ENCODE data around the gene FBP1.

FBP1 gene

DNA sequence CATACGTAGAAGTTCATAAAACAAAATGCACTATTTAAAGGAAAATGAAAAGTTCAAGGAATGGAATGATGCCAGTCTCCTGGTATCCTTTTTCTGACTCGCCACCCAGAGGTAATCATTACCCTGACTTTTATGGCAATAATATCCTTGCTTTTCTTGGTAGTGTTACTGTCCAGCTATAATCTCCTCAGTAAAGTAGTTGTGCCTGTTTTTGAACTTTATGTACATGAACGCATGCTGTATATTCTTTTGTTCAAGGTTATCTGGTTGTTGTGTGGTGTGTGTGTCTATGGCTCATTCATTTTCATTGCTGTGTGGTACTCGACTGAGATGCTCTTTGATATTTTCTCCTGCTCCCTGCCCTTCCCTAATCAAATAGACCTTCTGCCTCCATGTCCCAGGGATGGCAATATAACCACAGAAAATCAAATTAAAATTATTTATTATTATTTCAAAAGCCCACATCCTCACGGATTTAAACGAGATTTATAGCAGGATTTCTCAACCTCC, 29.2 kb upstream of the FBP1 start:
- TF ChIP-seq, protein P1, sequence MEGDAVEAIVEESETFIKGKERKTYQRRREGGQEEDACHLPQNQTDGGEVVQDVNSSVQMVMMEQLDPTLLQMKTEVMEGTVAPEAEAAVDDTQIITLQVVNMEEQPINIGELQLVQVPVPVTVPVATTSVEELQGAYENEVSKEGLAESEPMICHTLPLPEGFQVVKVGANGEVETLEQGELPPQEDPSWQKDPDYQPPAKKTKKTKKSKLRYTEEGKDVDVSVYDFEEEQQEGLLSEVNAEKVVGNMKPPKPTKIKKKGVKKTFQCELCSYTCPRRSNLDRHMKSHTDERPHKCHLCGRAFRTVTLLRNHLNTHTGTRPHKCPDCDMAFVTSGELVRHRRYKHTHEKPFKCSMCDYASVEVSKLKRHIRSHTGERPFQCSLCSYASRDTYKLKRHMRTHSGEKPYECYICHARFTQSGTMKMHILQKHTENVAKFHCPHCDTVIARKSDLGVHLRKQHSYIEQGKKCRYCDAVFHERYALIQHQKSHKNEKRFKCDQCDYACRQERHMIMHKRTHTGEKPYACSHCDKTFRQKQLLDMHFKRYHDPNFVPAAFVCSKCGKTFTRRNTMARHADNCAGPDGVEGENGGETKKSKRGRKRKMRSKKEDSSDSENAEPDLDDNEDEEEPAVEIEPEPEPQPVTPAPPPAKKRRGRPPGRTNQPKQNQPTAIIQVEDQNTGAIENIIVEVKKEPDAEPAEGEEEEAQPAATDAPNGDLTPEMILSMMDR (conservative IDR thresholded peaks at IDR 0.05; ENCODE audit: low read length), result no peak
- no peak for TF ChIP-seq EZH2phosphoT487 (IDR thresholded peaks at IDR 0.05; ENCODE audit: borderline replicate concordance)
- no peaks in the 10 kb centered on the region for H3K27me3 ChIP-seq (ENCODE audit: insufficient read depth, low read length, poor library complexity, severe bottlenecking)
- H3K4me2 ChIP-seq (ENCODE audit: low read depth, low read length, poor library complexity, severe bottlenecking), result peak overlapping the region; percentile 94
- no peaks in the 10 kb centered on the region for H3K9me3 ChIP-seq (ENCODE audit: insufficient read depth, low read depth, low read length)
- H3F3A ChIP-seq (ENCODE audit: low read depth), result no peaks in the 10 kb centered on the region
- no peak overlapping the region for H3K4me3 ChIP-seq (ENCODE audit: low read length, poor library complexity, severe bottlenecking)
- H3K4me1 ChIP-seq (ENCODE audit: insufficient read depth, low read length, poor library complexity, severe bottlenecking), result peaks cover 5% of the 10 kb centered on the region
- H3K79me2 ChIP-seq (ENCODE audit: insufficient read depth, low read length), result no peaks in the 10 kb centered on the region
- H4K20me1 ChIP-seq (ENCODE audit: insufficient read depth, low read length, poor library complexity, severe bottlenecking), result no peaks in the 10 kb centered on the region
- H3K36me3 ChIP-seq (ENCODE audit: insufficient read depth, low read length), result no peaks in the 10 kb centered on the region
- H2AFZ ChIP-seq (ENCODE audit: low read length), result no peak overlapping the region
- H3K9me2 ChIP-seq (replicated peaks; ENCODE audit: low read depth, low read length), result no peaks in the 10 kb centered on the region
- no peak overlapping the region for H3K9ac ChIP-seq (ENCODE audit: low read depth, low read length, poor library complexity, severe bottlenecking)

DNA sequence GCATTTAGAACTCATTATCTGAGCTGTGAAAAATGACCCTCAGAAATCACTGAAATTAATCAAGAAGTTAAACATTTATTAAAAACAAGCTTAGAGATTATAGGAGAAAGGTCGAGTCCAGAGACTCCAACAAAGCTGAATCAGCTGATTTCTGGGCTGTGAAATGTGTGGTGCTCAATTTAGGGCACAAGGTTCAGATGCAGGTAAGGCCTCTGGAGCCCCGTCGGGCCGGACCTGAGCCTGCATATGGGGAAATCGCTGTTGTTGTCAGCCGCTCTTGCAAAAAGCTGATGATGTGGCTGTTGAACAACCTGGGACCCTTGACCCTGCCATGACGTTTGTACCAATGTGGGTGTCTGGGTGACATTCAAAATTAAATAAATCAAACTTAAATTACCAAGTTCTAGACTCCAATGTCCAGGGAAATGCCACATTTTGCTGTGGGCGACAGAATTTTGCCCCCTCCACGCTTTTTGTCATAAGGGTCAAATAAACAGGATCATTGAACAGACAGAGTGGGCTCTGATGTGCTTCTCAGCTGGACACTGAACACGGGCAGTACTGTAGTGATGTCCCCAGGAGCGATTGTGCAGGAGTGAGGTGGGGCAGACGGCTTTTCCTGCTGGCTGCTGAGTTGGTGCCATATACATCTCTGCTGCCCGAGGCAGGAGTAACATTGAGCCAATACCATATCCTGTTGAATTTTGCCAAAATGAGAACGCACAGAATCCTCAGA, 27.2 kb upstream of the FBP1 start:
- TF ChIP-seq, protein P1 (conservative IDR thresholded peaks at IDR 0.05; ENCODE audit: low read length), result no peak
- no peak for TF ChIP-seq EZH2phosphoT487 (IDR thresholded peaks at IDR 0.05; ENCODE audit: borderline replicate concordance)
- Histone ChIP-seq H3K9me3 (ENCODE audit: insufficient read depth, low read depth, low read length) (no peaks in the 10 kb centered on the region), H3K4me3 (ENCODE audit: low read length, poor library complexity, severe bottlenecking) (no peak overlapping the region), H3K9me2 (replicated peaks; ENCODE audit: low read depth, low read length) (no peaks in the 10 kb centered on the region), H3K79me2 (ENCODE audit: insufficient read depth, low read length) (no peaks in the 10 kb centered on the region), H3K27me3 (ENCODE audit: insufficient read depth, low read length, poor library complexity, severe bottlenecking) (no peaks in the 10 kb centered on the region), H3F3A (ENCODE audit: low read depth) (no peaks in the 10 kb centered on the region), H3K9ac (ENCODE audit: low read depth, low read length, poor library complexity, severe bottlenecking) (no peak overlapping the region), H3K4me1 (ENCODE audit: insufficient read depth, low read length, poor library complexity, severe bottlenecking) (peaks cover 5% of the 10 kb centered on the region), H4K20me1 (ENCODE audit: insufficient read depth, low read length, poor library complexity, severe bottlenecking) (no peaks in the 10 kb centered on the region), H3K36me3 (ENCODE audit: insufficient read depth, low read length) (no peaks in the 10 kb centered on the region), H2AFZ (ENCODE audit: low read length) (no peak overlapping the region), H3K4me2 (ENCODE audit: low read depth, low read length, poor library complexity, severe bottlenecking) (no peak overlapping the region)

DNA sequence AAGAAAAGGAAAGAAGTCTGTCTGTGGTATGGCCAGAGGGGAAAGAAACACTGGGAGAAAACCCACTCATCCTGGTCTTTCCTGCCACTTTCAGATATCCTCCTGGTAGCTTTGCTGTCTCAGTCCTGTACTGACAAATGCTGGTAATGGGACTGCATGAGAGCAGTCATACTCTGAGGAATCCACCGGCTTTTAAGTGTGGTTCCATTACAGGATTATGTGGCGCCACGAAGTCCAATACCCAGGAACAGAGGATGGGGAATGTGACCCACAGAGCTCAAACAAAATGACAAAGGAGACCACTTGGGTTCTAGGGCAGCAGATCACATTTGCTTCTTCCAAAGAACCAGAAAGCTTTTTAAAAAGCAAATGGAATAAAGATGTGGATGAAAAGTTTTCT, 26.3 kb upstream of the FBP1 start:
- no peak overlapping the region for H3K4me3 ChIP-seq (ENCODE audit: low read length, poor library complexity, severe bottlenecking)
- no peaks in the 10 kb centered on the region for H3K9me3 ChIP-seq (ENCODE audit: insufficient read depth, low read depth, low read length)
- TF ChIP-seq, protein P1 (conservative IDR thresholded peaks at IDR 0.05; ENCODE audit: low read length), result no peak
- no peak for TF ChIP-seq EZH2phosphoT487 (IDR thresholded peaks at IDR 0.05; ENCODE audit: borderline replicate concordance)
- H3K4me1 ChIP-seq (ENCODE audit: insufficient read depth, low read length, poor library complexity, severe bottlenecking), result peaks cover 5% of the 10 kb centered on the region
- no peak overlapping the region for H3K9ac ChIP-seq (ENCODE audit: low read depth, low read length, poor library complexity, severe bottlenecking)
- no peak overlapping the region for H3K4me2 ChIP-seq (ENCODE audit: low read depth, low read length, poor library complexity, severe bottlenecking)
- no peaks in the 10 kb centered on the region for H3K79me2 ChIP-seq (ENCODE audit: insufficient read depth, low read length)
- no peaks in the 10 kb centered on the region for H3K36me3 ChIP-seq (ENCODE audit: insufficient read depth, low read length)
- H2AFZ ChIP-seq (ENCODE audit: low read length), result no peak overlapping the region
- no peaks in the 10 kb centered on the region for H4K20me1 ChIP-seq (ENCODE audit: insufficient read depth, low read length, poor library complexity, severe bottlenecking)
- H3F3A ChIP-seq (ENCODE audit: low read depth), result no peaks in the 10 kb centered on the region
- no peaks in the 10 kb centered on the region for H3K9me2 ChIP-seq (replicated peaks; ENCODE audit: low read depth, low read length)
- no peaks in the 10 kb centered on the region for H3K27me3 ChIP-seq (ENCODE audit: insufficient read depth, low read length, poor library complexity, severe bottlenecking)

All from Loucy (cell line).